Loucy (cell line): Measurements from ENCODE around the gene DNM2.

ENCODE experiments used
- EZH2phosphoT487 ChIP-seq: fragments of 200-600 bp; IDR thresholded peaks from 2 replicates; pipeline ENCODE4 v1.6.1; 2018; ENCODE audit warnings: antibody characterized with exemption, mild to moderate bottlenecking, moderate library complexity, borderline replicate concordance
- TF ChIP-seq, protein P1 (sequence below): fragments of 200-600 bp; sonication (generic); conservative IDR thresholded peaks from 2 replicates; pipeline ENCODE4 v1.5.1; 2014; ENCODE audit warnings: mild to moderate bottlenecking, antibody characterized with exemption, low read length

DNA sequence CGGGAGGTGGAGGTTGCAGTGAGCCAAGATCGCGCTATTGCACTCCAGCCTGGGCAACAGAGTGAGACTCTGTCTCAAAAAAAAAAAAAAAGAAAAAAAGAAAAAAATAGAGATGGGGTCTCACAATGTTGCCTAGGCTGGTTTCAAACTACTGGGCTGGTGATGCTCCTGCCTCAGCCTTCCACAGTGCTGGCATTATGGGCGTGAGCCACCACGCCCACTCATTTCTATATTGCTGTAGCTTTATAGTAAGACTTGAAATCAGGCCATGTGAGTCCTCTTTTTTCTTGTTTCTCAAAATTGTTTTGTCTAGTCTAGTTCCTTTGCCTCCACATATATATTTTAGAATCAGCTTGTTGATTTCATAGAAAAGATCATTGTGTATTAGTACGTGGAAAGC lies 18.3 kb downstream of the DNM2 start:
- TF ChIP-seq, protein P1, sequence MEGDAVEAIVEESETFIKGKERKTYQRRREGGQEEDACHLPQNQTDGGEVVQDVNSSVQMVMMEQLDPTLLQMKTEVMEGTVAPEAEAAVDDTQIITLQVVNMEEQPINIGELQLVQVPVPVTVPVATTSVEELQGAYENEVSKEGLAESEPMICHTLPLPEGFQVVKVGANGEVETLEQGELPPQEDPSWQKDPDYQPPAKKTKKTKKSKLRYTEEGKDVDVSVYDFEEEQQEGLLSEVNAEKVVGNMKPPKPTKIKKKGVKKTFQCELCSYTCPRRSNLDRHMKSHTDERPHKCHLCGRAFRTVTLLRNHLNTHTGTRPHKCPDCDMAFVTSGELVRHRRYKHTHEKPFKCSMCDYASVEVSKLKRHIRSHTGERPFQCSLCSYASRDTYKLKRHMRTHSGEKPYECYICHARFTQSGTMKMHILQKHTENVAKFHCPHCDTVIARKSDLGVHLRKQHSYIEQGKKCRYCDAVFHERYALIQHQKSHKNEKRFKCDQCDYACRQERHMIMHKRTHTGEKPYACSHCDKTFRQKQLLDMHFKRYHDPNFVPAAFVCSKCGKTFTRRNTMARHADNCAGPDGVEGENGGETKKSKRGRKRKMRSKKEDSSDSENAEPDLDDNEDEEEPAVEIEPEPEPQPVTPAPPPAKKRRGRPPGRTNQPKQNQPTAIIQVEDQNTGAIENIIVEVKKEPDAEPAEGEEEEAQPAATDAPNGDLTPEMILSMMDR, result no peak
- no peak for TF ChIP-seq EZH2phosphoT487
